Astrocyte of the hippocampus (primary cell): Measurements from ENCODE around the gene TEAD1.
"Not testable (repeated sequence)": the region's sequence is repeated elsewhere in the genome, so short reads cannot be mapped to it uniquely, and the experiment has no call there.

Experiments
- DNase-seq: peaks from one replicate; pipeline ENCODE4 v3.0.0; 2011; ENCODE audit warnings: low read depth, low spot score

The TEAD1 gene

DNA sequence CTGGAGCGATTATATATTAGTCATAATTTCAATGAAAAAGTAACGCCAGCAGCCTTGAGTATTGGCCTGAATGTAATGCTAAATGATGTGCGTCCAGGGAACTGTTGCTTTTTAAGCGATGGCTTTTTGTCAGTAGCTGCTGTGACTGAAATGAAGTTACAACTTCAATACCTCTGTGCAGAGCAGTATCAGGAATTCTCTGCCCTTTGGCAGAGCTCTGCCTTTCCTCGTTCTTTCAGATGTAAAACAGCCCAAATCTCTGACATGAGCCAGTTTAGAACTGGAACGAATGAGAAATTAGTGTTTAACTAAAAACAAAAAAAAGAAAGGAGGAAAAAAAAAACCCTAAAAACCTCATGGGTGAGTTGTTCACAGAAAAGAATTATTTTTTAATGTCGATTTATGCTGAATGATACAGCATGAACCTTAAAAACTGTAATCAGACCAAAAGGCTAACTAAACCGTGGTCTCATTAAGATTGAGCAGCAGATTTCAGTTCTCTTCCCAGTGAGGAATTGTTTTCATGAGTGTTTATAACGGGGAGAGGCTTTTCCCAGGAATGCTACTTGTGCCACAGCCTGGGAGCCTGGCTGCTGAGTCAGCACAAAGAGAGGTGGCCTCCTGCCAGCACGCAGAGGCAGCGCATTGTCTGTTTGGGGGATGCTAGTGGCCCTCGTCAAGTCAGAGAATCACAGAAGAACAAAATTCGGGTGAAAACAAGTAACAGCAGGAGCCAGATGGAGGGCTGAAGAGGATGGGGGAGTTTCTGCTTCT is 188.7 kb downstream of the TEAD1 start:
- DNase-seq = peak; percentile 96

DNA sequence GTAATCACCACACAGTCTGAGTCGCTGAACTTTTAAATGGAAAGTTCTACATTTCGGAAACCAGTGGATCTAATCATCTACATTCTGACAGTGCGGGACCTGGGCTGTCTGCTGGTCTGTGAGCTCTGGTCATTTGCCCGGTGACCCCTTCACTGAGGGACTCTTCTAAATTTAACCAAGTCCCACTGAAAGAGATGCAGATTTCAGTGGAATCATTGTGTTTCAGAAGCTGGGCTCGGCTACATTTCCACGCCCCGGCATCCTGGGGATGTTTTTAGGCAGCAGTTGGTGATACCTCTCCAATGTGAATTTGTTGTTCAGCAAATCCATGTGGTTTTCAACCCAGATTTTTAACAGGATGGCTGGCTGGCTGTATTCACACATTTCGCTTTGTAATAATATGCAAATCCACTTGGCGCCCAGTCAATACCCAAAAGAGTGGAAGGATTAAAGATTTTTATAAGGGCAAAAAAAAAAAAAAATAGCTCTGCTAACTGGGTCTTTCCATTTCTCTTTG is 189.4 kb downstream of the TEAD1 start:
- DNase-seq = peak; percentile 85

- DNase-seq = peak; percentile 90
Measured at GRCh38 chr11:12864316-12865156, 190.3 kb downstream of the TEAD1 start.

DNA sequence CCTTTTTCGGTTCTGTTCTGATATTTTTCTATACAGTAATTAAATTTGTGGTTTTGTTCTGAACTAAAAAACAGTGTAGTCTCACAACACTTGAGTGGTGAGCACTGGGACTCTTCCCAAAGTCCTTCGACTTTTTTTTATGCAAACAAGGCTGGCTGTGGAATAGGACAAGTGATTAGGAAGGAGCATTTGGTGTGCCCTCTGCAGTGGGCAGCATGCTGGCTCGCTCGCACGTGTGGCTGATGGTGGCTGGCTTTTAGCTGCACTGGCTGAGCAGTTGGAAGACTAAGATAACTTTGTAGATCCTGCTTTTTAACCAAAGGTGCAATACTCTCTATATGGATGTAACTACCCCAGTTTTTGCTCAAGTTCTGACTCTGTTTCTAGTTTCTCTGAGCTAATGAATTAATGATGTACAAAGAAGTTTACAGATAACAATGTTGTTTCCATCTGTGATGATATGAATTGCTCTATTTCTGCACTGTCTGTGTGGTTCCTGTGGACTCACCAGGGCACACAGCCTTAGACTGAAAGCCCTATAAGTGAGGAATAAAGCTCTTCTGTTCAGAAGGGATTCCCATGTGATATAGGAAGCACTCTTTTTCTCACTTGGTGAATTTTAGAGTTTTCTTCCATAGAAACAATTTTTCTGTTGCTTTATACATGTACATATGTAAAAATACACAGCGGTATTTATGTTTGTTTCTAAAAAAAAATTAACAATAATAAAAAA is 191.8 kb downstream of the TEAD1 start:
- no peak for DNase-seq

DNA sequence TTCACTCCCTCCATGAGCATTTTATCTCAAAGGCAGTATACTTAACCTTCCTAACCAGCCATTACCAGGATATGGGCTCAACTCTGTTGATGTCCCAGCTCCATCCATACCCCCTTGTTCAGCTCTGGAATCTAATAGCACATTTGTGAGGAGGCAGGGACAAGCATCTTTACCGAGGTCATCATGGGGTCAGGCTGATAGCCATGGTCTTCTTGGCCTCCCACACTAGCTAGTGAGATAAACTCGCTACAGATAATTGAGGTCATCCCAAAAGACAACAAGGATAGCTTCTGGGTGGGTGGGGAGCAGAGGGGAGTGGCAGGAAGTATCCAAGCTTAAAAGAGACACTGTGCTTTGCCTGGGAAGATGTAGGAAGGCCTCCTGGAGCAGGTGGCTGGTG is 193.3 kb downstream of the TEAD1 start:
- no peak for DNase-seq

- DNase-seq = peak; percentile 58
Measured at GRCh38 chr11:12868315-12869073, 194.3 kb downstream of the TEAD1 start.

DNA sequence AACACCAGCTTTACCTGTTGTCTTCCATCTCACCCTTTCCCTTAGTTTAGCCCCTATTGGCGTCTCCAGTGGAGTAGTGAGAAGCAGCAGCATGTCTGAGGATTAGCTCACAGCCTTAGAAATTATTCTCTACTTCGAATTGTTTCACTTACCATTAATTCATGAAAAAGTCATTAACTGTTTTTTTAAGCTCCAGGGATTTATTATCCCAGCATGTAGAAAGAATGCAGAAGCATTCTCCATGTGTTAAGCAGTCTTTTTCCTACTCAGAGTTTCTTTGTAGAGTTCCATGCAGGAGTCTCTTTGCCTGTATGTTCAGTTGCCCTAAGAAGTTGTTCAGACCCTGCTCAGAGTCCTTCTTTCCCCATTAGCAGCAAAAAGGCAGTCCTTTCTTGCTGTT is 197.0 kb downstream of the TEAD1 start:
- peak; percentile 31 for DNase-seq

GRCh38 chr11:12871788-12872321 is 197.6 kb downstream of the TEAD1 start:
- DNase-seq = no peak

DNA sequence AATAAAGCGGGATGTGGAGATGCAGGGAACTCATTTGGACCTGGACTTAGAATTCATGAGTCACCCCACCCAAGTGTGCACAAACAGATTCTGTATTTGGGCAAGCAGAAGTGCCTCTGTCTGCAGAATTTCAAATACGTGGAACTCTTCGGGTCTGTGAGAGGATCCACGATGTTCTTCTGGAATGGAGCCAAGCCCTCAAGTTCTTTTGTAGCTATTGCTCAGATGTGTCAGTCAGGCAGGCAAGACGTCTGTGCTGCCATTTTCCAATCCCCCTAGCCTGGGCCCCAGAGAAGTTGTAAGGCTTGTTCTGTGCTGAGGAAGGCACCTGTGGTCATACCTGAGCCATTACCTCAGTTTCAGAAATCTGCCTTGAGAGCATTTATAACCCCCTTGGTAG is 202.1 kb downstream of the TEAD1 start:
- no peak for DNase-seq

GRCh38 chr11:12876988-12877387 is 202.8 kb downstream of the TEAD1 start:
- no peak for DNase-seq

GRCh38 chr11:12877508-12877907 is 203.3 kb downstream of the TEAD1 start:
- not testable (repeated sequence) for DNase-seq

DNA sequence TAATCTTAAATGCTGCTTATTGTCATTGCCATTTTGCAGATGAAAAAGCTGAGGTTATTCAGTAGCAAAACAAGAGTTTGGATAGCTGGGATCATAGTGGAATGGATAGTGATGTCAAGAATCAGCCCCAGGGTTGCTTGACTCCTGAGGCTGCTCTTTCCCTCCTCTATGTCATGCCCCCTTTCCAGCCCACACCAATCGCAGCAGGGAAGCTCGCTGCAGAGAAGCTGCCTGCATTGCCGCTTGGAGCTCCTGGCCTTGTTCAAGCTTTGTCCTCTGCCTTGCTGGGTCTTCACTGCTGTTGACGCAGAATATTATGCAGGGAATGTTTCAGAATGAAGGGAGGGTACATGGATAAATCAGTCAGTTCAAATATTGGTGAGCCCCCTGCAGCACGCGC is 206.1 kb downstream of the TEAD1 start:
- DNase-seq = no peak

- no peak for DNase-seq
Measured at GRCh38 chr11:12882670-12883069, 208.4 kb downstream of the TEAD1 start.

GRCh38 chr11:12884751-12885318 is 210.6 kb downstream of the TEAD1 start:
- DNase-seq = no peak

- DNase-seq = no peak
Measured at GRCh38 chr11:12885717-12886239, 211.6 kb downstream of the TEAD1 start.

- no peak for DNase-seq
Measured at GRCh38 chr11:12886508-12886907, 212.3 kb downstream of the TEAD1 start.

- peak; percentile 97 for DNase-seq
Measured at GRCh38 chr11:12888525-12889158, 214.4 kb downstream of the TEAD1 start.

GRCh38 chr11:12889243-12889642 is 215.0 kb downstream of the TEAD1 start:
- DNase-seq = peak; percentile 90

DNA sequence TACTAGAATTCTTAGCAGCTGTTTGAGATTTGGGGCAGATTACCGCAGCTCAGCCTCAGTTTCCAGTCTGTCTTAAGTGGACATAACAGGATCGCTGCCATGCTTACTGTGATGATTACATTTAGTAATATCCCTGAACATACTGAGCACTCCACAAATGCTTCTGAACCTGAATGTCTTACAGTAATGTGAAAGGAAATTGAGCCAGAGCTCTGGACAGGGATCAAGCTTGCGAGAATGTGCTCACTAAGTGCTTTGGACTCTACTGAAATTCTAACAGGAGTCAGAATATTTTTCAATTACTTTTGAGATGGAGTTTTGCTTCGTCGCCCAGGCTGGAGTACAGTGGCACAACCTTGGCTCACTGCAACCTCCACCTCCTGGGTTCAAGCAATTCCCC is 216.3 kb downstream of the TEAD1 start:
- DNase-seq = peak; percentile 26
